ENCODE data around the gene KLHDC4. TPM values are rescaled to one million over a fixed set of nuclear protein-coding genes. Genes with fewer than 3 reads are reported as not detected.

Gene KLHDC4
- total RNA-seq, 1 experiment from 2014 or later: 64.8 TPM

GRCh38 chr16:87662254-87663204 is 103.3 kb downstream of the KLHDC4 start:
- DNase-seq (ENCODE audit: low spot score): no peak

GRCh38 chr16:87661561-87661960 is 104.2 kb downstream of the KLHDC4 start:
- DNase-seq (ENCODE audit: low spot score): peak; percentile 5

- no peak for DNase-seq (ENCODE audit: low spot score)
Observed at GRCh38 chr16:87658564-87659225, 107.1 kb downstream of the KLHDC4 start.

Other genes with a start within 250 kb of the KLHDC4 start
- gene JPH3, start 163.5 kb downstream of the KLHDC4 start, total RNA-seq (2014; rRNA removed; shearing (Covaris generic)): not detected in 2 replicates
- gene SLC7A5, start 103.5 kb upstream of the KLHDC4 start, total RNA-seq (2014; rRNA removed; shearing (Covaris generic)): 125 and 147 TPM in 2 replicates
- gene CA5A, start 170.5 kb upstream of the KLHDC4 start, total RNA-seq (2014; rRNA removed; shearing (Covaris generic)): not detected in 2 replicates
- 19.5 and 22.8 TPM in 2 replicates for gene BANP, start 185.4 kb upstream of the KLHDC4 start, total RNA-seq (2014; rRNA removed; shearing (Covaris generic))